GM23248 (cell line): ENCODE measurements around the gene FAM240B. TPM values are rescaled to one million over a fixed set of nuclear protein-coding genes. Genes with fewer than 3 reads are reported as not detected.

ENCODE experiments used
- DNase-seq: peaks from one replicate; pipeline ENCODE4 v3.0.0-alpha.2; 2015
- H2AFZ ChIP-seq: fragments of 200-600 bp; sonication (generic); 2 replicates; pipeline ENCODE4 v1.6.1; 2016; ENCODE audit warnings: antibody characterized with exemption
- H3F3A ChIP-seq: fragments of 200-600 bp; sonication (generic); 2 replicates; pipeline ENCODE4 v1.6.1; 2016; ENCODE audit warnings: mild to moderate bottlenecking, antibody characterized with exemption, mixed run types; ENCODE audit not compliant: insufficient read depth
- H3K27ac ChIP-seq: fragments of 200-600 bp; sonication (generic); 2 replicates; pipeline ENCODE4 v1.5.1; 2016; ENCODE audit warnings: mild to moderate bottlenecking
- H3K27me3 ChIP-seq: fragments of 200-600 bp; sonication (generic); replicated peaks from 2 replicates; pipeline ENCODE4 v1.6.1; 2016; ENCODE audit warnings: mild to moderate bottlenecking; ENCODE audit not compliant: insufficient read depth
- H3K36me3 ChIP-seq: fragments of 200-600 bp; sonication (generic); 2 replicates; pipeline ENCODE4 v1.6.1; 2016; ENCODE audit warnings: low read depth, mild to moderate bottlenecking
- H3K4me1 ChIP-seq: fragments of 200-600 bp; sonication (generic); 2 replicates; pipeline ENCODE4 v1.6.1; 2016; ENCODE audit warnings: mild to moderate bottlenecking; ENCODE audit not compliant: insufficient read depth
- H3K4me2 ChIP-seq: fragments of 200-600 bp; sonication (generic); one replicate; pipeline ENCODE4 v1.6.1; 2016; ENCODE audit warnings: mild to moderate bottlenecking; ENCODE audit not compliant: unreplicated experiment
- H3K4me3 ChIP-seq: fragments of 200-600 bp; sonication (generic); 2 replicates; pipeline ENCODE4 v1.5.1; 2016; ENCODE audit warnings: mild to moderate bottlenecking
- H3K79me2 ChIP-seq: fragments of 200-600 bp; sonication (generic); 2 replicates; pipeline ENCODE4 v1.6.1; 2016; ENCODE audit warnings: mild to moderate bottlenecking; ENCODE audit not compliant: insufficient read depth
- H3K9ac ChIP-seq: fragments of 200-600 bp; sonication (generic); 2 replicates; pipeline ENCODE4 v1.6.1; 2016; ENCODE audit warnings: mild to moderate bottlenecking
- H3K9me2 ChIP-seq: fragments of 200-600 bp; sonication (generic); 2 replicates; pipeline ENCODE4 v1.6.1; 2016; ENCODE audit warnings: mixed run types, mild to moderate bottlenecking, moderate library complexity; ENCODE audit not compliant: insufficient read depth
- H3K9me3 ChIP-seq: fragments of 200-600 bp; sonication (generic); one replicate; pipeline ENCODE4 v1.6.1; 2017; ENCODE audit warnings: low read depth
- H4K20me1 ChIP-seq: fragments of 200-600 bp; sonication (generic); 2 replicates; pipeline ENCODE4 v1.6.0; 2016; ENCODE audit not compliant: insufficient read depth
- EZH2 ChIP-seq: fragments of 200-600 bp; sonication (generic); IDR thresholded peaks from 2 replicates; pipeline ENCODE4 v1.6.1; 2018; ENCODE audit warnings: antibody characterized with exemption, mild to moderate bottlenecking; ENCODE audit not compliant: insufficient read depth, poor library complexity, severe bottlenecking
- EZH2phosphoT487 ChIP-seq: fragments of 200-600 bp; sonication (generic); IDR thresholded peaks from 2 replicates; pipeline ENCODE4 v1.6.1; 2018; ENCODE audit warnings: antibody characterized with exemption, moderate library complexity, mild to moderate bottlenecking, low read depth; ENCODE audit not compliant: insufficient read depth
- WGBS, 2 experiments: methylation state at CpG; one replicate each; pipeline ENCODE4 v1.1.6; 2015 to 2017; ENCODE audit warnings: low lambda C conversion rate in 2 of 2, low coverage in 1 of 2; ENCODE audit errors: missing lambda C conversion rate in 2 of 2; 5-methylcytosine and 5-hydroxymethylcytosine counted together
- in situ Hi-C: fragments of 300-500 bp; cut with MboI; formaldehyde crosslinking; loops from 2 replicates; pipeline ENCODE4 v1.15.0; 2020
- polyA plus RNA-seq: library from polyadenylated mRNA; unstranded; fragments of >200 nt; fragmentation: Nextera tagmentation; extraction: Ambion mirVana; gene quantifications from 2 replicates; pipeline ENCODE4 v1.2.1, GENCODE V29; 2016
- total RNA-seq: library from RNA; depleted of rRNA; stranded (reverse); fragments of >200 nt; shearing (Covaris generic); gene quantifications from 2 replicates; pipeline ENCODE4 v1.2.3, GENCODE V29; 2014

Gene FAM240B
- total and polyA plus RNA-seq, 2 experiments from 2014 or later: not detected

GRCh38 chr9:38761339-38761738 lies 41.4 kb upstream of the FAM240B start:
- H3K27ac ChIP-seq: no peak overlapping the region

GRCh38 chr9:38756702-38757101 lies 36.8 kb upstream of the FAM240B start:
- no peak overlapping the region for H3K4me2 ChIP-seq
- H4K20me1 ChIP-seq: no peaks in the 10 kb centered on the region
- TF ChIP-seq EZH2 (no peak), EZH2phosphoT487 (no peak)
- no peaks in the 10 kb centered on the region for H3K9me2 ChIP-seq
- no peaks in the 10 kb centered on the region for H3K27me3 ChIP-seq
- no peaks in the 10 kb centered on the region for H3K9me3 ChIP-seq
- no peaks in the 10 kb centered on the region for H3K4me1 ChIP-seq
- H2AFZ ChIP-seq: no peak overlapping the region
- H3K79me2 ChIP-seq: no peaks in the 10 kb centered on the region
- 0% methylated on average over 1 of the region's 1 CpG for WGBS, 2 experiments
- H3K9ac ChIP-seq: no peak overlapping the region
- in situ Hi-C loops: loop anchor here (10.0 kb wide), 1 partner anchor 82 kb away; no protein-coding TSS in a partner anchor
- no peak for DNase-seq
- H3K36me3 ChIP-seq: no peaks in the 10 kb centered on the region
- no peak overlapping the region for H3K27ac ChIP-seq
- no peaks in the 10 kb centered on the region for H3F3A ChIP-seq
- no peak overlapping the region for H3K4me3 ChIP-seq

More at GRCh38 chr9:38761339-38761738, 41.4 kb upstream of the FAM240B start:
- 11 to 14% methylated on average over 3 of the region's 3 CpGs for WGBS, 2 experiments
- no peak for DNase-seq
- Histone ChIP-seq H3K4me3 (no peak overlapping the region), H3F3A (no peaks in the 10 kb centered on the region), H3K36me3 (no peaks in the 10 kb centered on the region), H3K9ac (no peak overlapping the region), H3K27me3 (no peaks in the 10 kb centered on the region), H3K4me2 (no peak overlapping the region), H3K79me2 (no peaks in the 10 kb centered on the region), H3K4me1 (no peaks in the 10 kb centered on the region), H4K20me1 (no peaks in the 10 kb centered on the region), H3K9me2 (no peaks in the 10 kb centered on the region), H3K9me3 (no peaks in the 10 kb centered on the region), H2AFZ (no peak overlapping the region)
- TF ChIP-seq EZH2phosphoT487 (no peak), EZH2 (no peak)
- in situ Hi-C loops: no loop called here

GRCh38 chr9:38747941-38748340 lies 28.0 kb upstream of the FAM240B start:
- Histone ChIP-seq H3K9me2 (no peaks in the 10 kb centered on the region), H3K9ac (no peak overlapping the region), H3K79me2 (no peaks in the 10 kb centered on the region), H3K9me3 (no peaks in the 10 kb centered on the region), H4K20me1 (no peaks in the 10 kb centered on the region), H3K4me2 (no peak overlapping the region), H3K4me1 (no peaks in the 10 kb centered on the region), H3K36me3 (no peaks in the 10 kb centered on the region), H3K4me3 (no peak overlapping the region), H3K27ac (no peak overlapping the region), H2AFZ (no peak overlapping the region), H3K27me3 (no peaks in the 10 kb centered on the region), H3F3A (no peaks in the 10 kb centered on the region)
- TF ChIP-seq EZH2 (no peak), EZH2phosphoT487 (no peak)
- in situ Hi-C loops: no loop called here
- DNase-seq: no peak
- WGBS, 2 experiments: 62 to 63% methylated on average over 1 of the region's 1 CpG

GRCh38 chr9:38747067-38747466 lies 27.1 kb upstream of the FAM240B start:
- Histone ChIP-seq H3K27me3 (no peaks in the 10 kb centered on the region), H3K9me3 (no peaks in the 10 kb centered on the region), H3K36me3 (no peaks in the 10 kb centered on the region), H2AFZ (no peak overlapping the region), H3K4me2 (no peak overlapping the region), H4K20me1 (no peaks in the 10 kb centered on the region), H3K9me2 (no peaks in the 10 kb centered on the region), H3K27ac (no peak overlapping the region), H3F3A (no peaks in the 10 kb centered on the region), H3K79me2 (no peaks in the 10 kb centered on the region), H3K4me1 (no peaks in the 10 kb centered on the region), H3K9ac (no peak overlapping the region), H3K4me3 (no peak overlapping the region)
- no peak for DNase-seq
- in situ Hi-C loops: no loop called here
- 1 to 2% methylated on average over 8 of the region's 8 CpGs for WGBS, 2 experiments
- TF ChIP-seq EZH2 (no peak), EZH2phosphoT487 (no peak)

- Histone ChIP-seq H3K36me3 (no peaks in the 10 kb centered on the region), H3K9me3 (no peaks in the 10 kb centered on the region), H2AFZ (no peak overlapping the region), H3F3A (no peaks in the 10 kb centered on the region), H4K20me1 (no peaks in the 10 kb centered on the region), H3K9me2 (no peaks in the 10 kb centered on the region), H3K27ac (no peak overlapping the region), H3K4me2 (no peak overlapping the region), H3K79me2 (no peaks in the 10 kb centered on the region), H3K4me3 (no peak overlapping the region), H3K27me3 (no peaks in the 10 kb centered on the region), H3K4me1 (no peaks in the 10 kb centered on the region), H3K9ac (no peak overlapping the region)
- 0 to 2% methylated on average over 4 of the region's 4 CpGs for WGBS, 2 experiments
- DNase-seq: no peak
- TF ChIP-seq EZH2: no peak
- TF ChIP-seq EZH2phosphoT487: no peak
- in situ Hi-C loops: no loop called here
These were observed 26.4 kb upstream of the FAM240B start for GRCh38 chr9:38746303-38746702.
